B cell (primary cell): ENCODE results near the gene SOX8. TPM values are rescaled to one million over a fixed set of nuclear protein-coding genes. Genes with fewer than 3 reads are reported as not detected.

ENCODE experiments used
- ATAC-seq: fragments of 200-7000 bp; cut with Tn5 transposase; one replicate; pipeline ENCODE4 v1.10.0; 2021; ENCODE audit warnings: low read depth, mild to moderate bottlenecking, moderate number of reproducible peaks, moderate library complexity
- CTCF ChIA-PET: fragments of 350-600 bp; sonication (Branson Sonifier 250); formaldehyde crosslinking; loops from one replicate; lab custom pipeline; 2021; ENCODE audit warnings: antibody characterized with exemption, inconsistent platforms; lab: Charles Lee
- POLR2A ChIA-PET: fragments of 350-600 bp; sonication (Branson Sonifier 250); formaldehyde crosslinking; loops from one replicate; lab custom pipeline; 2021; ENCODE audit warnings: antibody characterized with exemption; lab: Charles Lee
- DNase-seq: peaks from one replicate; pipeline ENCODE4 v3.0.0; 2013
- H2AFZ ChIP-seq: 2 replicates; pipeline ENCODE4 v1.6.1; 2012; ENCODE audit warnings: mild to moderate bottlenecking, low read depth, low read length; ENCODE audit not compliant: insufficient read depth, poor library complexity, severe bottlenecking
- H3K27ac ChIP-seq, 2 donors: 1 replicate in 1 of 2; 2 replicates in 1 of 2; pipeline ENCODE4 v1.5.1; 2012 to 2013; ENCODE audit warnings: low read length in 2 of 2, mild to moderate bottlenecking in 2 of 2, moderate library complexity in 1 of 2
- H3K27me3 ChIP-seq, 4 experiments: fragments of 200-600 bp in 1 of 4; sonication (generic) in 1 of 4; replicated peaks in 1 of 4; 1 replicate in 2 of 4; 2 replicates in 2 of 4; pipeline versions ENCODE4 v1.6.1 to v1.7.0; 2013 to 2016; ENCODE audit warnings: low read length in 3 of 4, mild to moderate bottlenecking in 2 of 4, mixed read lengths in 1 of 4, moderate library complexity in 1 of 4; ENCODE audit not compliant: insufficient read depth in 4 of 4, control insufficient read depth in 3 of 4; ENCODE audit errors: control extremely low read depth in 1 of 4
- H3K36me3 ChIP-seq, 2 experiments: replicated peaks in 1 of 2; 1 replicate in 1 of 2; 2 replicates in 1 of 2; pipeline versions ENCODE4 v1.6.1 to v1.7.1; 2013; ENCODE audit warnings: low read length in 1 of 2; ENCODE audit not compliant: insufficient read depth in 2 of 2, control insufficient read depth in 1 of 2; ENCODE audit errors: control extremely low read depth in 1 of 2, extremely low read depth in 1 of 2
- H3K4me1 ChIP-seq, 2 donors: fragments of 200-600 bp in 1 of 2; sonication (generic) in 1 of 2; 1 replicate in 1 of 2; 2 replicates in 1 of 2; pipeline versions ENCODE4 v1.5.1 to v1.6.1; 2013 to 2017; ENCODE audit warnings: low read length in 2 of 2; ENCODE audit not compliant: control insufficient read depth in 2 of 2, insufficient read depth in 2 of 2
- H3K4me2 ChIP-seq: replicated peaks from 2 replicates; pipeline ENCODE3; 2012; ENCODE audit warnings: mild to moderate bottlenecking, low read depth, low read length; ENCODE audit not compliant: poor library complexity, severe bottlenecking
- H3K4me3 ChIP-seq, 5 experiments: fragments of 200-600 bp in 1 of 5; sonication (generic) in 1 of 5; 1 replicate in 3 of 5; 2 replicates in 2 of 5; pipeline versions ENCODE4 v1.5.1 to v1.7.0; 2011 to 2016; ENCODE audit warnings: low read length in 4 of 5, mild to moderate bottlenecking in 4 of 5, low read depth in 2 of 5, control low read depth in 1 of 5, moderate library complexity in 1 of 5; ENCODE audit not compliant: insufficient read depth in 1 of 5; ENCODE audit errors: control extremely low read depth in 1 of 5, extremely low read depth in 1 of 5
- H3K79me2 ChIP-seq: fragments of 200-600 bp; sonication (generic); one replicate; pipeline ENCODE4 v1.6.0; 2016; ENCODE audit warnings: low read length; ENCODE audit not compliant: control insufficient read depth, insufficient read depth
- H3K9ac ChIP-seq: fragments of 200-600 bp; sonication (generic); 2 replicates; pipeline ENCODE4 v1.6.1; 2017; ENCODE audit warnings: mild to moderate bottlenecking, low read length, moderate library complexity
- H3K9me3 ChIP-seq, 3 donors: one replicate each; pipeline versions ENCODE4 v1.6.1 to v1.7.1; 2013; ENCODE audit warnings: low read length in 2 of 3; ENCODE audit not compliant: control insufficient read depth in 2 of 3, insufficient read depth in 1 of 3; ENCODE audit errors: control extremely low read depth in 1 of 3
- H4K20me1 ChIP-seq: 2 replicates; pipeline ENCODE4 v1.6.0; 2012; ENCODE audit warnings: mild to moderate bottlenecking, low read length; ENCODE audit not compliant: insufficient read depth, control insufficient read depth, poor library complexity, severe bottlenecking
- H3K27ac Mint-ChIP-seq: one replicate; pipeline ENCODE4 v1.8.0; 2021; ENCODE audit warnings: mixed read lengths
- H3K27me3 Mint-ChIP-seq: one replicate; pipeline ENCODE4 v1.8.0; 2021; ENCODE audit warnings: mixed read lengths
- H3K4me1 Mint-ChIP-seq: one replicate; pipeline ENCODE4 v1.8.0; 2021; ENCODE audit warnings: mixed read lengths
- H3K4me3 Mint-ChIP-seq: one replicate; pipeline ENCODE4 v1.8.0; 2021; ENCODE audit warnings: mixed read lengths
- H3K9me3 Mint-ChIP-seq: one replicate; pipeline ENCODE4 v1.8.0; 2022; ENCODE audit warnings: mixed read lengths; ENCODE audit not compliant: insufficient read depth
- EZH2 ChIP-seq: IDR thresholded peaks from 2 replicates; pipeline ENCODE4 v1.6.1; 2012; ENCODE audit warnings: borderline replicate concordance, low read depth, mild to moderate bottlenecking, moderate library complexity, low read length; ENCODE audit not compliant: insufficient read depth, poor library complexity, severe bottlenecking
- WGBS: methylation state at CpG from one replicate; pipeline ENCODE4 v1.1.5; 2013; ENCODE audit warnings: missing lambda C conversion rate; ENCODE audit not compliant: insufficient coverage; 5-methylcytosine and 5-hydroxymethylcytosine counted together
- intact Hi-C: fragments of 100-400 bp; cut with micrococcal nuclease; formaldehyde crosslinking; loops from one replicate; pipeline ENCODE4 v1.10.0; 2022
- polyA plus RNA-seq: library from polyadenylated mRNA; depleted of rRNA; stranded (reverse); fragments of >200 nt; gene quantifications from 2 replicates; pipeline ENCODE4 v1.2.3, GENCODE V29; 2012
- total RNA-seq, 2 donors: library from RNA; stranded (reverse); fragments of 120-200 nt in 1 of 2; gene quantifications; 1 replicate in 1 of 2; 2 replicates in 1 of 2; pipeline versions ENCODE4 v1.2.3 to v1.2.4, GENCODE V29; 2013 to 2022
- TF ChIP-seq, protein P1 (sequence below): fragments of 200-600 bp; IDR thresholded peaks from one replicate; pipeline ENCODE4 v1.8.0; 2022; ENCODE audit warnings: antibody characterized with exemption, mild to moderate bottlenecking

Gene SOX8
- total and polyA plus RNA-seq, 2 donors (not counting 1 experiment from before 2014, with no cell fraction given): 0.03 to 1.2 TPM

DNA sequence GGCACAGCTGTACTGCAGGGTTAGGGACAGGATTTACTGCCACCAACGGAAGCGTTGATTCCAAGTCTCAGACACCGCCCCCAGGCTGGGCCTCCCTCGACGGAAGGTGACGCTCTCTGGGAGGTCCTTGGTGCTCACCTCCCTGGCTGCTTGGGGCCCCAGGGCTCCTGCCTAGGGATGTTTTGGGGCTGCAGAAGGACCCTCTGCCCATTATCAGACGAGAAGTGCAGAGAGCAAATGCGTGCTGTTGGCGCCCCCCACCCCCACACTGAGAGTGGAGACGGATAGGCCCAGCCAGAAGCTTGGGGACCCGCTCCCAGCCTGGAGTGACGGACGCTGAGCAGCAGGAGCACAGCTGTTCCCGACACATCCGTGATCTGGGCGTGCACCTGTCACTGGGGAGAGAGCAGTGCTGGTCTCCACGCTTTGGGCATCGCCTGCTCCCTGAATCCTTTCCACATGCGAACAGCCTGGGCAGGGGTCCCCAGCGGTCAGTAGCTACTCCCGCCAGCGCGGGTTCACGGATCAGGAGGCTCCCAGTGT, 5.1 kb upstream of the SOX8 start:
- Histone ChIP-seq H3K4me2 (no peak overlapping the region), H3K9ac (no peak overlapping the region), H2AFZ (no peak overlapping the region), H4K20me1 (no peaks in the 10 kb centered on the region), H3K79me2 (no peaks in the 10 kb centered on the region), H3K36me3 (no peaks in the 10 kb centered on the region), H3K27ac (no peak overlapping the region), H3K4me3 (no peak overlapping the region), H3K9me3 (peaks cover 0 to 16% (median 0%) of the 10 kb centered on the region in 3 donors), H3K27me3 (peaks cover 0 to 40% (median 8%) of the 10 kb centered on the region in 4 experiments), H3K4me1 (peaks cover 12 to 13% of the 10 kb centered on the region in 2 donors)
- TF ChIP-seq, protein P1, sequence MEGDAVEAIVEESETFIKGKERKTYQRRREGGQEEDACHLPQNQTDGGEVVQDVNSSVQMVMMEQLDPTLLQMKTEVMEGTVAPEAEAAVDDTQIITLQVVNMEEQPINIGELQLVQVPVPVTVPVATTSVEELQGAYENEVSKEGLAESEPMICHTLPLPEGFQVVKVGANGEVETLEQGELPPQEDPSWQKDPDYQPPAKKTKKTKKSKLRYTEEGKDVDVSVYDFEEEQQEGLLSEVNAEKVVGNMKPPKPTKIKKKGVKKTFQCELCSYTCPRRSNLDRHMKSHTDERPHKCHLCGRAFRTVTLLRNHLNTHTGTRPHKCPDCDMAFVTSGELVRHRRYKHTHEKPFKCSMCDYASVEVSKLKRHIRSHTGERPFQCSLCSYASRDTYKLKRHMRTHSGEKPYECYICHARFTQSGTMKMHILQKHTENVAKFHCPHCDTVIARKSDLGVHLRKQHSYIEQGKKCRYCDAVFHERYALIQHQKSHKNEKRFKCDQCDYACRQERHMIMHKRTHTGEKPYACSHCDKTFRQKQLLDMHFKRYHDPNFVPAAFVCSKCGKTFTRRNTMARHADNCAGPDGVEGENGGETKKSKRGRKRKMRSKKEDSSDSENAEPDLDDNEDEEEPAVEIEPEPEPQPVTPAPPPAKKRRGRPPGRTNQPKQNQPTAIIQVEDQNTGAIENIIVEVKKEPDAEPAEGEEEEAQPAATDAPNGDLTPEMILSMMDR: no peak
- no peak for TF ChIP-seq EZH2
- ATAC-seq (no peak), DNase-seq (no peak)
- Mint-ChIP-seq H3K27me3 (peaks cover 13% of the 10 kb centered on the region), H3K27ac (no peak overlapping the region), H3K4me1 (peaks cover 5% of the 10 kb centered on the region), H3K4me3 (no peak overlapping the region), H3K9me3 (no peaks in the 10 kb centered on the region)
- intact Hi-C loops: no loop called here
- WGBS: 68% methylated on average over 24 of the region's 24 CpGs
- POLR2A ChIA-PET: no interaction called here
- CTCF ChIA-PET: no interaction called here

DNA sequence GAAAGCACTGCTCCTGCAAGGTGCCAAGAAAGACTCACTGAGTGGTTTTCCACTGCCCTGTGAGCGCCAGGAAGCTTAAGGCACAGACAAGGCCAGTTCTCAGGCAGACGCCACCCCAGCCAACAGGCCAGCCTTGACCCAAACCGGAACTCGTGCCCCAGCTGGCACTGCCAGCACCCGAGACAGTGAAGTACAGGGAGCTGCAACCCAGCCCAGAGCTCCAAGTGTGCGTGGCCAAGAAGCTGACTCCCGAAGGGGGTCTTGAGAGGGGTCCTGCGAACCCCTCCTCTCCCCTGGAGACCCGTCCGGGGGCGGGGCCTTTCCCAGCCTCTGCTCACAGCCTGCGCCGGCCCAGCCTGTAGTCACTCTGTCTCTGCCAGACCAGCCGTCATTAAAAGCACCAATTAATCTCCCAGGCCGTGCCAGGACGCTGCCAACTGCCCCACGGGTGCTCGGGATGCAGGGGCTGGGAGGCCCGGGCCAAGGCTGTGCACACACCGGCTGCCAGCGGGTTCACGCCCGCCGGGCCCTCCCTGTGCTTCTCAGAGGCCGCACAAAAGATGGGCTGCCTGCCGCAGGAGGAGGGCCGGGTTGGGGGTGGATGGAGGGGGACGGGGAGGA, 4.4 kb upstream of the SOX8 start:
- peaks cover 0 to 43% (median 10%) of the 10 kb centered on the region in 4 experiments for H3K27me3 ChIP-seq
- H3K4me1 ChIP-seq: peaks cover 13 to 15% of the 10 kb centered on the region in 2 donors
- H4K20me1 ChIP-seq: no peaks in the 10 kb centered on the region
- H3K4me2 ChIP-seq: no peak overlapping the region
- CTCF ChIA-PET: no interaction called here
- TF ChIP-seq, protein P1: no peak
- TF ChIP-seq EZH2: no peak
- ATAC-seq (no peak), DNase-seq (no peak)
- H3K36me3 ChIP-seq: no peaks in the 10 kb centered on the region
- H3K27ac ChIP-seq: no peak overlapping the region
- H3K9ac ChIP-seq: no peak overlapping the region
- Mint-ChIP-seq H3K9me3 (no peaks in the 10 kb centered on the region), H3K4me1 (no peaks in the 10 kb centered on the region), H3K4me3 (no peak overlapping the region), H3K27ac (no peak overlapping the region), H3K27me3 (peaks cover 13% of the 10 kb centered on the region)
- H3K79me2 ChIP-seq: no peaks in the 10 kb centered on the region
- no peak overlapping the region for H3K4me3 ChIP-seq
- intact Hi-C loops: no loop called here
- POLR2A ChIA-PET: no interaction called here
- 72% methylated on average over 27 of the region's 28 CpGs for WGBS
- H3K9me3 ChIP-seq: peaks cover 0 to 10% (median 0%) of the 10 kb centered on the region in 3 donors
- H2AFZ ChIP-seq: no peak overlapping the region
